ENCODE measurements around the gene PHAF1. TPM values are rescaled to one million over a fixed set of nuclear protein-coding genes. Genes with fewer than 3 reads are reported as not detected.

Gene PHAF1
- total RNA-seq, 4 donors from 2014 or later, result 23.3 to 63.4 (median 48.9) TPM

DNA sequence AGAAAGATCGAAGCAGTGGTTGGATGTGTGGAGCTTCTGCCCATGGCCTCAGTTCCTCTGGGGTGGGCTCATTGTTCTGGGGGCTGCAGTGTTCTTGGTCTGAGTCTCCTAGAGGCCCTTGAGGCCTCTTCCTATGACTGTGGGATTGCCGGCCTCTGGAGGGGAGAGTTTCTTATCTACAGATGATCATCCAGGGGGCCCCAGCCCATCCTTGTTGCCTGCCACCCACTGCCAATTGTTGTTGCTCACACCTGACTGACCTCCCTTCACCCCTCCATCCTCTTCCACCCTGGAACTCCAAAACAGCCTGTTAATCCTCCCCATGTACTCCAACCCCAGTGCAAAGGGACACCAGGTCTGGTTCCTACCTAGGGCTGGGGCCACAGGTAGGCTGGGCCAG lies 35.2 kb downstream of the PHAF1 start:
- in situ Hi-C loops (cut with MboI; ENCODE audit: low sequenced_read_pairs in 4 of 4) (no loop called here), intact Hi-C loops (cut with DNase I; ENCODE audit: low total_unique reads) (loop anchor here (5.0 kb wide), 1 partner anchor 63 kb away; no protein-coding TSS in a partner anchor)
- Histone ChIP-seq H3K4me1 (peaks cover 0 to 7% of the 10 kb centered on the region in 2 donors), H3K36me3 (peaks cover 0 to 89% of the 10 kb centered on the region in 2 donors), H3K4me3 (no peak overlapping the region), H3K27me3 (peaks cover 0 to 5% (median 0%) of the 10 kb centered on the region in 3 donors), H3K9me3 (no peaks in the 10 kb centered on the region), H3K27ac (no peak overlapping the region)
- no peak for ATAC-seq
- no peak for TF ChIP-seq POLR2A (IDR thresholded peaks at IDR 0.05)
- TF ChIP-seq, protein P1, sequence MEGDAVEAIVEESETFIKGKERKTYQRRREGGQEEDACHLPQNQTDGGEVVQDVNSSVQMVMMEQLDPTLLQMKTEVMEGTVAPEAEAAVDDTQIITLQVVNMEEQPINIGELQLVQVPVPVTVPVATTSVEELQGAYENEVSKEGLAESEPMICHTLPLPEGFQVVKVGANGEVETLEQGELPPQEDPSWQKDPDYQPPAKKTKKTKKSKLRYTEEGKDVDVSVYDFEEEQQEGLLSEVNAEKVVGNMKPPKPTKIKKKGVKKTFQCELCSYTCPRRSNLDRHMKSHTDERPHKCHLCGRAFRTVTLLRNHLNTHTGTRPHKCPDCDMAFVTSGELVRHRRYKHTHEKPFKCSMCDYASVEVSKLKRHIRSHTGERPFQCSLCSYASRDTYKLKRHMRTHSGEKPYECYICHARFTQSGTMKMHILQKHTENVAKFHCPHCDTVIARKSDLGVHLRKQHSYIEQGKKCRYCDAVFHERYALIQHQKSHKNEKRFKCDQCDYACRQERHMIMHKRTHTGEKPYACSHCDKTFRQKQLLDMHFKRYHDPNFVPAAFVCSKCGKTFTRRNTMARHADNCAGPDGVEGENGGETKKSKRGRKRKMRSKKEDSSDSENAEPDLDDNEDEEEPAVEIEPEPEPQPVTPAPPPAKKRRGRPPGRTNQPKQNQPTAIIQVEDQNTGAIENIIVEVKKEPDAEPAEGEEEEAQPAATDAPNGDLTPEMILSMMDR (IDR thresholded peaks at IDR 0.05 in 4 of 5, conservative IDR thresholded peaks at IDR 0.05 in 1 of 5), result no peak
- DNase-seq, result no peak

DNA sequence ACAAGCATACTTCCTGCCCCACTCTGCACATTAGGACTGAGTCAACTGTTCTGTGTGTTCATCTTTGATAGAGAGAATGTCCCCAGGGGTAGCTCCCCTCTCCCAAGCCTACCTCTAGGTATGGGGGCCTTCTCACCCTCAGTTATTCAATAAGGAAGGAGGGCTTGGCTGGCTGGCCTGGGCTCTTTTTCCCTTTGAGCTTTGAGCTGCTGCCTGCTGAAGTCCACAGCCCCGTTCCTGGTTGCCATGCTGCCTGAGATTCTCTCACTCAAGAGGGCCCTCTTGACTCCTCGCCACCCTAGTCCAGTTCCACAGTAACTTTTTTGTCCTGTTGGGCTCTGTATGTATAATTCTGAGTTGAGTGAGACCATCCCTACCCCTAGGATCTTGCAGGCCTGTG lies 36.0 kb downstream of the PHAF1 start:
- Histone ChIP-seq H3K9me3 (no peaks in the 10 kb centered on the region), H3K4me1 (peaks cover 0 to 8% of the 10 kb centered on the region in 2 donors), H3K27me3 (peaks cover 1 to 10% (median 4%) of the 10 kb centered on the region in 3 donors), H3K27ac (no peak overlapping the region), H3K36me3 (peaks cover 0 to 81% of the 10 kb centered on the region in 2 donors), H3K4me3 (no peak overlapping the region)
- ATAC-seq (no peak), DNase-seq (no peak)
- in situ Hi-C loops (cut with MboI; ENCODE audit: low sequenced_read_pairs in 4 of 4) (no loop called here), intact Hi-C loops (cut with DNase I; ENCODE audit: low total_unique reads) (no loop called here)
- TF ChIP-seq, protein P1 (IDR thresholded peaks at IDR 0.05 in 4 of 5, conservative IDR thresholded peaks at IDR 0.05 in 1 of 5), result no peak
- TF ChIP-seq POLR2A (IDR thresholded peaks at IDR 0.05), result no peak

DNA sequence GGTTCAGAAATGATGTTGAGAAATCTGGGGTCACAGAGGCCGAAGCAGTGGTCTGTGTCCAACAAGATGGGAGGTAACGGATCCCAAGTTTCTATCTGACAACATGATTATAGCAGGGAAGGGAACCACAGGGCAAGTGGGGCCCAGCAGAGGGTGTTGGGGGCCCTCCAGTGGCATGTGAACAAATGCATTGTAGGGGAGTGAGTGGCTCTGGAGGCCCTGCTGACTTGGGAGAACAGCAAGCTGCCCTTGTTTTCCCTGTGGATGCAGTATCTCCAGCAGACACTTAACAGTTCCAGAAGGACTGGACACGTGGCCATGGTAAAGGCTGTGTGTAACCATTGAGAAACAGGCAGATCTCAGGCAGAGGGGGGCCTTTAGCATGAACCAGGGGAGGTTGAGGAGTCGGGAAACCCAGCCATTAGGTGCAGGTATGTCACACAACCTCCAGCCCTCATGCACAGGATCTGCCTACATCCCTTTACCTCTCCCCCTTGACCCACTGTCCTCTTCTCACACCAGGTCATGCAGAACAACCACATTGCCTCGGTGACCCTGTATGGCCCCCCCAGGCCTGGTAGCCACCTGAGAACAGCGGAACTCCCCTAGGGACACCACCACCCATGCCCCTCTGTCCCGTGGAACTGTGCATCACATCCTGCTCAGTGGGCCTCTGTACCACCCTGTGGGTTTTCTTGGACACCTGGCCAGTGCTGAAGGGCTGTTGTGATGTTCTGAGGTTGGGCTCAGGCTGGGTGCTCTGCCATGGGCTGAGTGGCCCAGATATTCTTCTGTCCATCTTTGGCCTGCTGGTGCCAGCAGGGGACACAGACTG lies 37.0 kb downstream of the PHAF1 start:
- intact Hi-C loops (cut with DNase I; ENCODE audit: low total_unique reads), result no loop called here
- ATAC-seq, result no peak
- in situ Hi-C loops (cut with MboI; ENCODE audit: low sequenced_read_pairs in 4 of 4), result no loop called here

DNA sequence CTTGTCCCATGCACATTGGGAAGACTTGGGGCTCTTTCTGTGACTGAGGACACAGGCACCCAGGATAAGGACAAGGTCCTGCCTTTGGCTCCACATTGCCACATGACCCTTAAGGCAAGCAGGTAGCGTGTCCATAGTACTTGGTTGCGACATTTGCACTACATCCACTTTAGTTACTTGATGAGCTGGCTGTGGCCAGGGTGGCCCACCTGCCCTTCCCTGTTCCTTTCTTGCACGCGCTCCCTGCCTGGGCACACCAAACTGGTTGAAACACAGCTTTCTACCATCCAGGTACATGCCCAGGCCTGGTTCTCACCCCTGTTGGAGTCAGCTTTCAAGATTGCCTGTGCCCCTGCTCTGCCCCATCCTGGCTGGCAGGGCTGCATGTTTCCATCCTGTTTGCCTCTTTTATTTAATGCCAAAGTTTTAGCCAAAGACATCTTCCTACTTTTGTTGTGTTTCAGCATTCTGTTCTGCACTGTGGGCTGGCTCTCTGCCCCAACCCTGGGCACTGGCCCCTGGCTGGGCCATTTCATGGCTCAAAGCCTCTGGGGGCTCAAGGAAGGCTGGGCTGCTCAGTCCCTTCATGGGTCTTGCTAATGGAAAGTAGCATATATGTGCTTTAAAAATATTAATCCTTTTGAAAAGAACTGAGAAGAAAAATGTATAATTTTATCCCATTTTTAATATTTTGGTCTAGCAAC lies 37.8 kb downstream of the PHAF1 start:
- no peak overlapping the region for H3K27ac ChIP-seq
- ATAC-seq, result no peak
- peaks cover 0 to 13% of the 10 kb centered on the region in 2 donors for H3K4me1 ChIP-seq
- peaks cover 3 to 12% (median 4%) of the 10 kb centered on the region in 3 donors for H3K27me3 ChIP-seq
- H3K4me3 ChIP-seq, result no peak overlapping the region
- intact Hi-C loops (cut with DNase I; ENCODE audit: low total_unique reads), result no loop called here
- DNase-seq, result no peak
- in situ Hi-C loops (cut with MboI; ENCODE audit: low sequenced_read_pairs in 4 of 4), result no loop called here
- H3K36me3 ChIP-seq, result peaks cover 0 to 62% of the 10 kb centered on the region in 2 donors
- H3K9me3 ChIP-seq, result no peaks in the 10 kb centered on the region
- TF ChIP-seq POLR2A (IDR thresholded peaks at IDR 0.05), result no peak
- TF ChIP-seq, protein P1 (IDR thresholded peaks at IDR 0.05 in 4 of 5, conservative IDR thresholded peaks at IDR 0.05 in 1 of 5), result no peak

More for the DNA sequence above, 37.0 kb downstream of the PHAF1 start:
- Histone ChIP-seq H3K27me3 (peaks cover 3 to 12% (median 4%) of the 10 kb centered on the region in 3 donors), H3K27ac (no peak overlapping the region), H3K4me1 (peaks cover 0 to 13% of the 10 kb centered on the region in 2 donors), H3K36me3 (peaks cover 0 to 71% of the 10 kb centered on the region in 2 donors), H3K9me3 (no peaks in the 10 kb centered on the region), H3K4me3 (no peak overlapping the region)
- no peak for DNase-seq
- TF ChIP-seq, protein P1 (IDR thresholded peaks at IDR 0.05 in 4 of 5, conservative IDR thresholded peaks at IDR 0.05 in 1 of 5), result no peak
- TF ChIP-seq POLR2A (IDR thresholded peaks at IDR 0.05), result no peak

All from gastrocnemius medialis (tissue), 4 donors.